H1 (cell line): ENCODE data around the gene CAPN2. TPM values are rescaled to one million over a fixed set of nuclear protein-coding genes. Genes with fewer than 3 reads are reported as not detected.

Experiments used
- CHD2 ChIP-seq: IDR thresholded peaks from 2 replicates; pipeline ENCODE4 v1.6.1; 2012; ENCODE audit warnings: low read length, improper control_type of control experiment
- HDAC2 ChIP-seq, 2 experiments: fragments of 300-600 bp in 1 of 2; sonication (generic) in 1 of 2; IDR thresholded peaks; 2 replicates each; pipeline ENCODE4 v1.6.1; 2011 to 2012; ENCODE audit warnings: low read depth in 2 of 2, low read length in 2 of 2, mild to moderate bottlenecking in 2 of 2, moderate library complexity in 2 of 2, borderline replicate concordance in 1 of 2, inconsistent platforms in 1 of 2
- POU5F1 ChIP-seq: IDR thresholded peaks from 2 replicates; pipeline ENCODE4 v1.6.1; 2011; ENCODE audit warnings: low read depth, mild to moderate bottlenecking, low read length, moderate library complexity
- TBP ChIP-seq: IDR thresholded peaks from 2 replicates; pipeline ENCODE4 v1.6.1; 2011; ENCODE audit warnings: low read depth, low read length, improper control_type of control experiment
- polyA plus RNA-seq, 7 experiments: library from polyadenylated mRNA; depleted of rRNA in 3 of 7; stranded (reverse) in 5 of 7; unstranded in 2 of 7; fragments of >200 nt in 5 of 7; fragments of 200-250 nt in 2 of 7; gene quantifications; 1 replicate in 5 of 7; 2 replicates in 1 of 7; 4 replicates in 1 of 7; pipeline versions ENCODE4 v1.2.1 to v1.2.3, GENCODE V29; 2011 to 2013; ENCODE audit warnings: missing spikeins in 2 of 7, mixed read lengths in 2 of 7
- total RNA-seq: library from RNA; stranded (reverse); fragmentation: NEBNext Ultra II Directional; extraction: Animal tissue kit (Norgen Biotek cat#: 25700); gene quantifications from 2 replicates; pipeline ENCODE4 v1.2.1, GENCODE V29; 2021

The CAPN2 gene
- total and polyA plus RNA-seq, 2 of the 8 experiments (the other 6 are each of a cell fraction or from before 2014, with no cell fraction given): 9.2 to 10.3 TPM

- TF ChIP-seq HDAC2 (IDR thresholded peaks at IDR 0.05; ENCODE audit: borderline replicate concordance in 1 of 2, low read depth in 2 of 2, low read length in 2 of 2) (no peak), POU5F1 (no peak), CHD2 (no peak), TBP (no peak)
- TF ChIP-seq, all 59 proteins: peak for 0
Measured at GRCh38 chr1:223716302-223716862, 4.0 kb downstream of the CAPN2 start (continued).
